GM19328 (cell line): Measurements from ENCODE around the gene UBE2A.

ENCODE experiments used
- ATAC-seq: cut with Tn5 transposase; IDR thresholded peaks from one replicate; pipeline ENCODE4 v1.9.1; 2021; ENCODE audit warnings: mild to moderate bottlenecking, moderate library complexity; ENCODE audit not compliant: unreplicated experiment

The UBE2A gene

DNA sequence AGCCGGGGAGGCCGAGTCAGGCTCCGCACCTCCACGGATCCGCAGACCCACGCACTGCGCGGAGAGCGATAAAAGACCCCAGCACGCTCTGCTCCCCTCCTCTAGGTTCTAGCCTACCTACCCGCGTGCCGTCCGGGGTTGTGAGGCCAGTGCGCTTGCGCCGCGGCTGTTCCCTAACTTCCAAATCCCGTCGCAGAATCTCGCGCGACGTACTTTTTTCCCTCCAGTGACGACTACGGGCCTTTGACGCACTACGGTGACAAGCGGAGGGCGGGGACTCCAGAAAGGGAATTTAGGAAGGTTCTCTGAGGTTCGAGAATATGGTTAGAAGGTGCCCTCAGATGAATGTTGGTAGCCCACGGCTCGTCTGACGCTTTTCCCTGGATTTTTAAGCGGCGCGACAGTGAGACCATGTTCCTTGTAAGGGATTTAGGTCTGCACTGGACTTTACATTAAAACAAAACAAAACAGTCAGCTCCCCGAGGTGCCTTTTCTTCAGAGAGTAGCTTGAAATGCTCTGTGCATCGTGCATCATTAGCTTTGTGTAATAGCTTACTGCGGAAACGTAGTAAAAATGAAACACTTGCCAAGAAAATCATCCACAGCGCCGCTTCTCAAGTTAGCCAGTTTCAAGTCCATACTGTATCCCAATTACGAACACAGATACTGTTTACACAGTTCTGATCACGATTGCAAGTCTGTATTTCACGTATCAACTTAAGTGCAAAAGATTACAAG, 32.1 kb downstream of the UBE2A start, which contains the start of gene NKRF:
Gene NKRF, minus strand, starts transcription at position 145 of the 738 bp plus-strand sequence.
- peak; percentile 82 for ATAC-seq

DNA sequence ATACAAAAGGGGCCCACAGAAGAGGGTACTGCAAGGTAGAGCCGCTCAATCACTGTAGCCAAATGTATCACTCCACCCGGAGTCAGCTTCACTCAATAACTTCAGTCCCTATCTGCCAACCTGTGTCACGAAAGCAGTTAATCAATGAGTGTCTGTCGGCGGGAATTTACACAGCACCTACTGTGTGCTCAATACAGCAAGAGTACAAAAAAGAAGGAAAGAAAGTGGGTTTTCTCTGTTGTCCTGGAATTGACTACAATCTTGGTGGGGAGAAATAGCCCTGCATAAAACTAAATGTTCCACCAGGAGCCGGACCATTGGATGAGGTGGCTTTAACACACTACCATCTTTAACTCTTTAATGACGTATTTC, 32.6 kb downstream of the UBE2A start:
- ATAC-seq = no peak

DNA sequence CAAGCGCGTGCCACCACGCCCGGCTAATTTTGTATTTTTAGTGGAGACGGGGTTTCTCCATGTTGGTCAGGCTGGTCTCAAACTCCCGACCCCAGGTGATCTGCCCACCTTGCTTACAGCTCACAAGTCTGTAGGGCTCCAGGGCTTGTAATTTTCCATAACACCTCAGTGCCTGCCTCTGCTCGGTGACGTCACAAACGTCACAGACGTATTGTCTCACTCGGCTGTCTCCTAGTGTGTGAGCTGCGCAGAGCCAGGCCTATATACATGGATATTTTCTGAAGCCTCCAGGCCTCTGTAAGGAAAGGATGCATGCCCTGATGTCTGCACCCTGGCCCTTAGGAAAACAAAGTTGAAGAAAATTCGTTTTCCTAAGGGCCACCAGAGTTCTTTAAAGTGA, 40.4 kb downstream of the UBE2A start:
- no peak for ATAC-seq

DNA sequence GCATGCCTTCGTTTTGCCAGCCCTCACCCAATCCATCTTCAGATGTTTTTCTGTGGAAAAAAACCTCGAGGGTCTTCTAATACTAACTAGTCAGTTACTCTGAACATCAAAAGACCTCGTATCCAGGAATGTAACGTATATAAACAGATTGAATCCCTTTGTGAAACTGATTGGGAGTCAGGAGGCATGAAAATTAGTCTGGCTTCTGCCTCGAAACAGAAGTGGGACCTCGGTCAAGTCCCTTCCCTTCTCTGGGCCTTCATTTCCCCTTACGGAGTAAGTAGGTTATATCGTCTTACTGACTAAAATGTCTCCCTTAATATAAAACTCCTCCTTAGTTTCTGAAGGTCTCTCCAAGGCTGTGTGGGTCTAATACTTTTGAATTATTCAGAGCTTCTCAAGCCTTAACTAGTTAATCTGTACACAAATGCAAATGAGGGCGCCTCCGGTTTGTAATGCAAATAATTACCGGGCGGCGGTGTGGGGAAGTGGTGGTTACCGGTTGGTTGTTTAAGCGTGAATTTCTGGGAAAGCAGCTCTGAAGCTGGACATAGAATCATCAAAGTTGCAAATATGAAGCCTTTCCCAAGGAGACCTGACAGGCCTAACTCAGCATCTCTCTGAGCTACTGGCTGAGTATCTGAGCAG, 43.3 kb downstream of the UBE2A start:
- ATAC-seq = peak; percentile 59

DNA sequence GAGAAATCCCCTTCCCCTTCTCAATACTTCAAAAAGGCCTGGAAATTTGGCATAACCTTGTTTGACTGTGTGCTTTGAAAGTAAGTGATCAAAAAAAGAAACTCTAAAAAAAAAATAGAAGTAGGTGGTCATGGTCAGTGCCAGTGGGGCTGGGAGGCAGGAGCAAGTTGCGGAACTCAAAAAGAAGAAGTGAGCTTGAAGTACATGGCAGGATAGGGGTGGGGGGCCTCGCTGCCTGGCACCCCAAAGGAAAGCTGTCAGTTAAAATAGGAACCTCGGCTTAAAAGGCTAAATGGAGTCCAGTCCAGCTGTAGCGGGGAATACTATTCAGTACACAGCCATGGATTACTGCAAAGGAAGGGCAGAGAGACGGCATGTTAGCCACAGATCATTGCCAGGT, 44.1 kb downstream of the UBE2A start:
- no peak for ATAC-seq

DNA sequence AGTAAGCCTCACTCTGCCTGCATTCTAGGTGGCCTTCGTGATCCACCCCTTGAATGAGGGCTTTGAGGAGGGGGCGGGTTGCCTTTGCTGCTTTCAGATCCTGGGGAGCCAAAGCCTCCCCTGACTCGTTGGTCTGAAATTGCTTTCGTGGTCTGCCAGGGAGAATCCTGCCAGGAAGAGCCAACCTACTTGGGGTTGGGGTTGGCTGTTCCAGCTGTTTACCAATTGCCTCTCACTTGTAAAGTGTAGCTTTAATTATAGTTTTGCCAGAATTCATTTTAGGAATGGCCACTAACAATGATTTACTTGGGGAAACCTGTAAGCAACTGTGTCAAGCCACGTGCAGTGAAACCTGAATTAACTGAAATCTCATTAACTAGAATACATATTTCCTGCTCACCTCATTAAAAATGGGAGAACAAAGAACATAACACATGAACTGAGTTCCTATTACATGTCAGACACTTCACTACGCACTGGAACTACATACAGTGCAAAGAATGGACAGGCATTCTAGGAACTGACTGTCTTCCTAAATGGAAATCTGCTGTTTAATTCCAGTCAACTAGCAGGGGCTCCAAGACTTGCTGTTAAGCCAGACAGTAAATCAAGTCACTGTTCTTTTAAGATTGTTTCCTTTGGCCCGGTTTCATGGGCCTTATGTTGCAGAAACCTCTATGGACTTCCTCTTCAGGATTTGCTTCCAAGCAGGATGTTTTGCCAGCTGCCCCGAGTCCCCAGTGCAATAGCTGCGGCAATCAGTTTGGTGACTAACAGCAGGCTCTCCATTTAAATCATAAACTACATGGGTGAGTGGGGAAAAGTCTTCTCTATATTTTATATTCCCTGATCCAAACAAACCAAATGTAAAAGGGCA, 48.2 kb downstream of the UBE2A start:
- no peak for ATAC-seq

DNA sequence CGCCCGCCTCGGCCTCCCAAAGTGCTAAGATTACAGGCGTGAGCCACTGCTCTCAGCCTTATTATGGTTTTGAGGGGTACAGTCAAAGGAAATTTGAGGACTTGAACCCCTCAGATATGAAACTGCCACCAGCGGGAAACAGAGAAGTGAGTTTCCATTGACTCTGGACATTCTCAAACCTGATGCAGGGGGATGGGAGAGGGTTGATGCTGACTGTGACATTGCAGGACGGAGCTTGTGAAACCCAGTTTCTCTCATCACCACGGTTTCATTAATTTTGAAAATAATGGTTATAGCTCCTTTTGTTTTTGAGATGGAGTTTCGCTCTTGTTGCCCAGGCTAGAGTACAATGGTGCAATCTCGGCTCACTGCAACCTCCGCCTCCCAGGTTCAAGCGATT, 50.1 kb downstream of the UBE2A start:
- no peak for ATAC-seq

DNA sequence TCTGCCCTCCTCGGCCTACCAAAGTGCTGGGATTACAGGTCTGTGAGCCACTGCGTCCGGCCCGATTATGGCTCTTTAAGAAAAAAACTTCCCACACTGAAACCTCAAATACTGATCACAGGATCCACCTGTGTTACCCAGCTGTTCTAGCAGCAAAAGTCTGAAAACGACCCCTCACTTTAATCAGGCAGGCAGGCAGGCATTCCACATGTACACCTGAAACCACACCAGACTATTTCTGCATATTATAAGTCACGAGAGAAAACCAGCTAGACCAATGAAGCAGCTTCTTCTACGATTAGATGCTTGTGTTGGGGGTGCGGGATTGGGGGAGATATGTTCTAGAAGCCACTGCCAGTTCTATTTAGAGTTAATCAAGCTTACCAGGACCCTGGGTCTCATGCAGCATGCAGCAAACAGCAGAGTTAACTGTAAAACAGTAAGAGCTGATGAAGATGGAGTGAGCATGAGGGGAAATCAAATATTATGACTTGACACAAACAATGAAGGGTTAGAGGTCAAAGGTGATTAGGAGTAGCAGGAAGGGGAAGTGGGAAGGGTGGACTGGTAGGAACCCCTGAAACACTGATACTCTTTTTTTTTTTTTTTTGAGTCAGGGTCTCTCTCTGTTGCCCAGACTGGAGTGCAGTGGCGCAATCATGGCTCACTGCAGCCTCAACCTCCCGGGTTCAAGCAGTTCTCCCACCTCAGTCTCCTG, 50.7 kb downstream of the UBE2A start:
- ATAC-seq = no peak

DNA sequence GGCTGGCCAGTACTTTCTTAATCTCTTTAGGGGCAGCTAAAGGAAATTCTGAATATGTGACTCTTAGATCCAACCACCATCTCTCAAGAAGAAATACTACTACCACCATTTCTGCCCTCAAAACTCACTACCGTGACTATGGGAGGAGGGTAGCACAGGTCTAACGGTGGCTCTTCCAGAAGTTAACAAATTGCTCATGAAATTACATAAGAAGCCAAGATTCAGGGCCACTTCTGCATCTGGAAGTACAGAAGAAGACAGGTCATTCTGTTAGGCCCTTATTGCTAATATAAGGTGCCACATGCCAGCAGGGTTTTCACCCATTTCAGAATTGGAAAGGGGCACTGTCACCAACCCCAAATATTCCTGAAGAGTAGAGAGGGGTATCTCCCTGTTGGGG, 51.5 kb downstream of the UBE2A start:
- ATAC-seq = no peak
